Adrenal gland (tissue), 5 donors: ENCODE results near the gene CAPS2.

Experiments
- POLR2A ChIP-seq, 2 donors: fragments of 450-650 bp; IDR thresholded peaks; one replicate each; pipeline ENCODE4 v1.6.1; 2017; ENCODE audit warnings: antibody characterized with exemption in 2 of 2, mild to moderate bottlenecking in 2 of 2, moderate library complexity in 1 of 2
- TF ChIP-seq, protein P1 (sequence below), 6 experiments: fragments of 450-650 bp in 4 of 6; fragments of 200-600 bp in 2 of 6; sonication (generic) in 1 of 6; IDR thresholded peaks; 1 replicate in 5 of 6; 2 replicates in 1 of 6; pipeline versions ENCODE4 v1.5.1 to v1.8.0; 2016 to 2021; ENCODE audit warnings: antibody characterized with exemption in 6 of 6, mild to moderate bottlenecking in 2 of 6, moderate library complexity in 1 of 6
- donor health status: DM: no; HTN: no; CAD: no.

DNA sequence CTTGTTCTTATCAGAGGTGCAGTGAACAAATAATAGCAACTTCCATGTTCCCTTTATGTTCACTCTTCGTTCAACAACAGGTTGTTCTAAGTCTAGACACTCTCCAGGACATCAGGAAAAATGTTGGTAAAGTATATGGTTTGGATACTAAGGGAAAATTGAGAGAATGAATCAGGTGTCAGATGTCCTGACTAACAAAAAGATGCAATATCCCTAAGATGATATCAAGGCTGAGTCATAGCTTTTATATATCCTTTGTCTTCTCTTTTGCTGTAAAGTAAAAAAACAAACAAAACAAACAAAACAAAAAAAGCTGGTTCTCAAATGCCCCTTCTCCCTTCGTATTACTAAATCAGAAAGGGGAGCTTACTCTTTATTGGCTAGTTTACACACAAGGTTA, 15.4 kb upstream of the CAPS2 start:
- TF ChIP-seq, protein P1, sequence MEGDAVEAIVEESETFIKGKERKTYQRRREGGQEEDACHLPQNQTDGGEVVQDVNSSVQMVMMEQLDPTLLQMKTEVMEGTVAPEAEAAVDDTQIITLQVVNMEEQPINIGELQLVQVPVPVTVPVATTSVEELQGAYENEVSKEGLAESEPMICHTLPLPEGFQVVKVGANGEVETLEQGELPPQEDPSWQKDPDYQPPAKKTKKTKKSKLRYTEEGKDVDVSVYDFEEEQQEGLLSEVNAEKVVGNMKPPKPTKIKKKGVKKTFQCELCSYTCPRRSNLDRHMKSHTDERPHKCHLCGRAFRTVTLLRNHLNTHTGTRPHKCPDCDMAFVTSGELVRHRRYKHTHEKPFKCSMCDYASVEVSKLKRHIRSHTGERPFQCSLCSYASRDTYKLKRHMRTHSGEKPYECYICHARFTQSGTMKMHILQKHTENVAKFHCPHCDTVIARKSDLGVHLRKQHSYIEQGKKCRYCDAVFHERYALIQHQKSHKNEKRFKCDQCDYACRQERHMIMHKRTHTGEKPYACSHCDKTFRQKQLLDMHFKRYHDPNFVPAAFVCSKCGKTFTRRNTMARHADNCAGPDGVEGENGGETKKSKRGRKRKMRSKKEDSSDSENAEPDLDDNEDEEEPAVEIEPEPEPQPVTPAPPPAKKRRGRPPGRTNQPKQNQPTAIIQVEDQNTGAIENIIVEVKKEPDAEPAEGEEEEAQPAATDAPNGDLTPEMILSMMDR (IDR thresholded peaks at IDR 0.05) = no peak
- no peak for TF ChIP-seq POLR2A (IDR thresholded peaks at IDR 0.05)
